CD4-positive, CD25-positive, alpha-beta regulatory T cell (primary cell): ENCODE measurements around the gene MLLT3. TPM values are rescaled to one million over a fixed set of nuclear protein-coding genes. Genes with fewer than 3 reads are reported as not detected.

Experiments used
- ATAC-seq, 2 donors: fragments of 150-1000 bp; cut with Tn5 transposase; one replicate each; pipeline ENCODE4 v1.10.0; 2021; ENCODE audit warnings: low read depth in 2 of 2, moderate number of reproducible peaks in 2 of 2, moderate library complexity in 1 of 2
- DNase-seq, 3 donors: peaks; one replicate each; pipeline versions ENCODE4 v3.0.0 to v3.0.0-alpha.2; 2012 to 2022; ENCODE audit warnings: mixed read lengths in 1 of 3
- H3K27ac ChIP-seq: one replicate; pipeline ENCODE4 v1.7.0; 2013; ENCODE audit warnings: mild to moderate bottlenecking, low read length; ENCODE audit not compliant: insufficient read depth, poor library complexity, severe bottlenecking
- H3K27me3 ChIP-seq: one replicate; pipeline ENCODE4 v1.7.0; 2013; ENCODE audit warnings: low read length; ENCODE audit not compliant: control insufficient read depth, insufficient read depth
- H3K36me3 ChIP-seq: one replicate; pipeline ENCODE4 v1.7.0; 2013; ENCODE audit warnings: mild to moderate bottlenecking, low read length, moderate library complexity; ENCODE audit not compliant: control insufficient read depth, insufficient read depth
- H3K4me1 ChIP-seq: 2 replicates; pipeline ENCODE4 v1.7.0; 2013; ENCODE audit warnings: mild to moderate bottlenecking, low read length; ENCODE audit not compliant: insufficient read depth, control insufficient read depth, poor library complexity, severe bottlenecking
- H3K4me3 ChIP-seq: one replicate; pipeline ENCODE4 v1.7.0; 2013; ENCODE audit warnings: low read depth, mild to moderate bottlenecking, low read length, moderate library complexity
- H3K9me3 ChIP-seq, 2 experiments: 1 replicate in 1 of 2; 2 replicates in 1 of 2; pipeline ENCODE4 v1.7.0; 2013; ENCODE audit warnings: low read length in 2 of 2, mild to moderate bottlenecking in 1 of 2, moderate library complexity in 1 of 2; ENCODE audit not compliant: control insufficient read depth in 2 of 2
- H3K27ac Mint-ChIP-seq, 3 donors: one replicate each; pipeline ENCODE4 v1.8.0; 2020 to 2022; ENCODE audit warnings: mild to moderate bottlenecking in 3 of 3, mixed read lengths in 3 of 3, moderate library complexity in 2 of 3
- H3K27me3 Mint-ChIP-seq: one replicate; pipeline ENCODE4 v1.8.0; 2022; ENCODE audit warnings: mild to moderate bottlenecking, mixed read lengths
- H3K36me3 Mint-ChIP-seq: one replicate; pipeline ENCODE4 v1.8.0; 2020; ENCODE audit warnings: mixed read lengths
- H3K4me1 Mint-ChIP-seq, 4 donors: one replicate each; pipeline ENCODE4 v1.8.0; 2020 to 2022; ENCODE audit warnings: mixed read lengths in 4 of 4, mild to moderate bottlenecking in 1 of 4
- H3K4me3 Mint-ChIP-seq, 4 donors: one replicate each; pipeline ENCODE4 v1.8.0; 2020 to 2022; ENCODE audit warnings: mild to moderate bottlenecking in 4 of 4, mixed read lengths in 4 of 4, moderate library complexity in 3 of 4
- H3K9me3 Mint-ChIP-seq, 7 donors: one replicate each; pipeline ENCODE4 v1.8.0; 2020 to 2022; ENCODE audit warnings: mixed read lengths in 7 of 7, mild to moderate bottlenecking in 3 of 7, moderate library complexity in 2 of 7
- polyA plus RNA-seq, 4 donors: library from polyadenylated mRNA; unstranded; fragments of 300-500 nt; fragmentation: Illumina TruSeq; gene quantifications; one replicate each; pipeline ENCODE4 v1.2.3, GENCODE V29; 2021
- total RNA-seq: library from RNA; stranded (reverse); gene quantifications from one replicate; pipeline ENCODE4 v1.2.3, GENCODE V29; 2022

MLLT3 gene
- total RNA-seq (63.2 TPM), polyA plus RNA-seq (10 to 100 TPM; 37.6 to 51.8 (median 48.5) TPM)

DNA sequence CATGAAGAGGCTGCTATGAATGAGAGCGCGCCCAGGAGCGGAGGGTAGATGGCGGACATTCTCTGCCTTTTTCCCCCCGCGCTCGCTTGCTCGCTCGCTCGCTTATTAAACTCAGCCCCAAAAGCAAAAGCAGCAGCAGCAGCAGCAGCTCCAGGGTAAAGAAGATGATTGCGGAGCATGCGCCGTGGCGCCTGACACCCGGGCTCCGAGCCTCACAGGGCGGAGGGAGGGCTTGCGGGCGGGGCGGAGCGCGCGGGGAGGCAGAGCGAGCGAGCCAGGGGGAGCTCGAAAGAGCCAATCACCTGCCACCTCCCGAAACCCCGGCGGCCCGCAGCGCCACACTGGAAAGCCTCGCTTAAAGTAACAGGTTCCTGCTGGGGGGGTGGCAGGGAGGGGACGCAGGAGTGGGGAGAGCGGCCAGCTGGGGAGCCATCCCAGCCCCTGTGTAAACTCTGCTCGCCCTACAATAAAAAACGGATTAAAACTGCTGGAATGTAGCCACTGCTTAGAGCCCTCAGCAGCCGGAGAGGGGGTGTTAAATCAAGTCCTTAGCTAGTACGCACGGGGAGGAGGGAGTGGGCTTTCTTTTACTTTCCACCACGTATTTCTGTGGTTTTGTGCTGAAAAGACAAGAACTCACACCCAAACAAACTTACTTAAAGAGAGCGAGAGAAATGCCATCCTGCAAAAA, at the start of gene MLLT3:
Gene MLLT3, minus strand, starts transcription at position 170 of the 691 bp plus-strand sequence.
- Mint-ChIP-seq H3K27ac (peak within 1 kb of the TSS; percentile 94 to 100 (median 99)), H3K4me3 (peak within 1 kb of the TSS; percentile 90 to 99 (median 98))

DNA sequence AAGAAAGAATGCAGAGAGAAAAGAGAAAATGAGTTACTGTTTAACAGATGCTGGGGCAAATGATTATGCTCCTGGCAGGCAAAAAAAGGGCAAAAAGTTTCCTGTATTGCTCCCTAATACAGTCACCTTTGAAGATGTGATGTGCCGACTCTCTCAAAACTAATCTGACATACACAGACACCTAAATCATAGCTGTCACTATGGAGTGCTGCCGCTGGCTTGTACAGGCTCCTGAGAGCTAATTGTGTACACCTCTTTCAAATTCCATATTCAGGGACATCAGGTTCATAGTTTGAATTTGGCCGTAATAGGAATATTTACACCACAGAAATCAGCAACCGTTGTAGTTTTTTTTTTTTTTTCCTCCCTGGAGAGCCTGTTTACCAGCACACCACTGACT, 49.3 kb upstream of the MLLT3 start:
- H3K4me3 ChIP-seq = no peak overlapping the region
- Mint-ChIP-seq H3K9me3 (peaks cover 0 to 2% (median 0%) of the 10 kb centered on the region in 7 donors), H3K27ac (no peak overlapping the region), H3K27me3 (peaks cover 9% of the 10 kb centered on the region), H3K4me1 (no peaks in the 10 kb centered on the region), H3K36me3 (peaks cover 4% of the 10 kb centered on the region), H3K4me3 (no peak overlapping the region)
- ATAC-seq = no peak
- H3K36me3 ChIP-seq = peaks cover 2% of the 10 kb centered on the region
- H3K9me3 ChIP-seq = no peaks in the 10 kb centered on the region
- no peaks in the 10 kb centered on the region for H3K27me3 ChIP-seq
- no peak for DNase-seq
- H3K27ac ChIP-seq = no peak overlapping the region
- no peaks in the 10 kb centered on the region for H3K4me1 ChIP-seq

More for the DNA sequence above, at the start of gene MLLT3:
- Histone ChIP-seq H3K27ac (peak within 1 kb of the TSS; percentile 87), H3K9me3 (no peaks in the 10 kb centered on the region), H3K4me1 (peaks cover 49% of the 10 kb centered on the region), H3K4me3 (peak within 1 kb of the TSS; percentile 98), H3K27me3 (no peaks in the 10 kb centered on the region), H3K36me3 (no peaks in the 10 kb centered on the region)
- peaks cover 4% of the 10 kb centered on the region for H3K36me3 Mint-ChIP-seq
- H3K9me3 Mint-ChIP-seq = peaks cover 0 to 5% (median 0%) of the 10 kb centered on the region in 7 donors
- peaks cover 19% of the 10 kb centered on the region for H3K27me3 Mint-ChIP-seq
- H3K4me1 Mint-ChIP-seq = peaks cover 20 to 49% (median 37%) of the 10 kb centered on the region in 4 donors
- DNase-seq = peak; percentile 95 to 98 (median 97)
- ATAC-seq = peak; percentile 77 to 81

DNA sequence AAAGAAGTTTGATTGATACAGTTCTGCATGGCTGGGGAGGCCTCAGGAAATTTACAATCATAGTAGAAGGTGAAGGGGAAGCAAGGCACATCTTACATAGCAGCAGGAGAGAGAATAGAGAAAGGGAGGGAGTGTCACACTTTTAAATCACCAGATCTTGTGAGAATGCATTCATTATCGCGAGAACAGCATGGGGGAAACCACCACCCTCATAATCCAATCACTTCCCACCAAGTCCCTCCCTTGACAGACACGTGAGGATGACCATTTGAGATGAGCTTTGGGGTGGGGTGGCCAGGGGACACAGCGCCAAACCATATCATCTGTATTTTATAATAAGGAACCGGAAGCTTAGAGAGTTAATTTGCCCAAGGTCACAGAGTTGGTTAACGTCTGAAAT, 48.1 kb upstream of the MLLT3 start:
- Mint-ChIP-seq H3K4me3 (no peak overlapping the region), H3K4me1 (peaks cover 0 to 2% (median 0%) of the 10 kb centered on the region in 4 donors), H3K36me3 (no peaks in the 10 kb centered on the region), H3K27ac (no peak overlapping the region), H3K9me3 (peaks cover 0 to 2% (median 0%) of the 10 kb centered on the region in 7 donors), H3K27me3 (peaks cover 14% of the 10 kb centered on the region)
- Histone ChIP-seq H3K27ac (no peak overlapping the region), H3K4me1 (no peaks in the 10 kb centered on the region), H3K36me3 (peaks cover 2% of the 10 kb centered on the region), H3K4me3 (no peak overlapping the region), H3K27me3 (no peaks in the 10 kb centered on the region), H3K9me3 (no peaks in the 10 kb centered on the region)
- ATAC-seq = no peak
- DNase-seq = no peak

DNA sequence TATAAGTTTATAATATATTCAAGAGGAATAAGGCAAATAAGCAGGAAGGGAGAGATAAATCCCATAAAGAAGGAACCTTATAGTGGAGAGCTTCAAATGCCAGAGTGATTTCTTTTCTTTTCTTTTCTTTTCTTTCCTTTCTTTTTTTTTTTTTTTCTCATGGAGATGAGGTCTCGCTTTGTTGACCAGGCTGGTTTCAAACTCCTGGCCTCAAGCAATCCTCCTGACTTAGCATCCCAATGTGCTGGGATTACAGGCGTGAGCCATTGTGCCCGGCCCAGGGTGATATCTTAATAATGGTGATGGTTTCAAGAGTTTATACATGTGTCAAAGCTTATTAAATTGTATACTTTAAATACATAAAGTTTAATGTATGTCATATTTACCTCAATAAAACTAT, 42.2 kb upstream of the MLLT3 start:
- Mint-ChIP-seq H3K9me3 (peaks cover 0 to 2% (median 0%) of the 10 kb centered on the region in 7 donors), H3K36me3 (no peaks in the 10 kb centered on the region), H3K27ac (no peak overlapping the region), H3K4me3 (no peak overlapping the region), H3K27me3 (peaks cover 10% of the 10 kb centered on the region), H3K4me1 (peaks cover 0 to 5% (median under 1%) of the 10 kb centered on the region in 4 donors)
- no peak for ATAC-seq
- Histone ChIP-seq H3K4me1 (peaks cover 11% of the 10 kb centered on the region), H3K9me3 (no peaks in the 10 kb centered on the region), H3K36me3 (no peaks in the 10 kb centered on the region), H3K4me3 (no peak overlapping the region), H3K27me3 (no peaks in the 10 kb centered on the region), H3K27ac (no peak overlapping the region)
- no peak for DNase-seq

DNA sequence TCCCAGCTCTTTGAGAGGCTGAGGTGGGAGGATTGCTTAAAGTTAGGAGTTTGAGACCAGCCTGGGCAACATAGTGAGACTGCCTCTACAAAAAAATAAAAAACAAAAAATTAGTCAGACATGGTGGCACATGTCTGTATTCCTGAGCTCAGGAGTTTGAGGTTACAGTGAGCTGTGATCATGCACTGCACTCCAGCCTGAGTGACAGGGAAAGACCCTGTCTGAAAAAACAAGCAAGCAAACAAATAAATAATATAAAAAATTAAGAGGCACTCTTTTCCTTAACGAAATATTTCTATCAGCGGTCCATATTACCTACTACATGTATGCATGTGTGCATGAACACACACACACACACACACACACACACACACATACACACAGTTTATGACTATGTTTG, 40.8 kb upstream of the MLLT3 start:
- Mint-ChIP-seq H3K4me1 (peaks cover 0 to 5% (median under 1%) of the 10 kb centered on the region in 4 donors), H3K9me3 (peaks cover 0 to 2% (median 0%) of the 10 kb centered on the region in 7 donors), H3K36me3 (no peaks in the 10 kb centered on the region), H3K4me3 (no peak overlapping the region), H3K27me3 (peaks cover 10% of the 10 kb centered on the region), H3K27ac (peak overlapping the region in 1 of 3 donors; percentile 16)
- Histone ChIP-seq H3K27me3 (no peaks in the 10 kb centered on the region), H3K36me3 (no peaks in the 10 kb centered on the region), H3K4me3 (no peak overlapping the region), H3K9me3 (no peaks in the 10 kb centered on the region), H3K4me1 (peaks cover 13% of the 10 kb centered on the region), H3K27ac (no peak overlapping the region)
- no peak for DNase-seq
- ATAC-seq = no peak

DNA sequence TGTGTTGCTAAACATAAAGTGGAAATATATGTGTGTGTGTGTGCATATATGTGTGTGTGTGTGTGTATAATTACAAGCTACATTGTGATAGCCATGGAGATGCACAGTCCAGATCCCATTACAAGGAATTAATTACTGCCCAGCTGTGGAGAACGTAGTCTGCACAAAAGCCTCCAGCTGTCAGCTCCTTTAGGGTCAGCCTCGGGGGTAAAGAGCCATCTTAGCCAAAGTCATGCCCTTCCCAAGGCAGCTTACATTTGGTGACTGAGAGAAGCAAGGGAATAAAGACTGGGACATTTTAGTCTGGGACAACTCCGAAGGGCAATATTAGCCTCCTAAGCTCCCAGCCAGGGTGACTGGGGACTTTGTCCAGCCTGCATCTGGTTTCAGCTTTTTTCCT, 39.9 kb upstream of the MLLT3 start:
- no peaks in the 10 kb centered on the region for H3K9me3 Mint-ChIP-seq
- H3K27ac ChIP-seq = no peak overlapping the region
- H3K27me3 ChIP-seq = no peaks in the 10 kb centered on the region
- peaks cover 13% of the 10 kb centered on the region for H3K4me1 ChIP-seq
- peak overlapping the region; percentile 2 for H3K4me3 ChIP-seq
- H3K4me1 Mint-ChIP-seq = peaks cover 0 to 5% (median under 1%) of the 10 kb centered on the region in 4 donors
- ATAC-seq = no peak
- H3K36me3 Mint-ChIP-seq = no peaks in the 10 kb centered on the region
- no peak overlapping the region for H3K27ac Mint-ChIP-seq
- H3K36me3 ChIP-seq = no peaks in the 10 kb centered on the region
- DNase-seq = no peak
- H3K27me3 Mint-ChIP-seq = peaks cover 10% of the 10 kb centered on the region
- H3K9me3 ChIP-seq = no peaks in the 10 kb centered on the region
- no peak overlapping the region for H3K4me3 Mint-ChIP-seq

DNA sequence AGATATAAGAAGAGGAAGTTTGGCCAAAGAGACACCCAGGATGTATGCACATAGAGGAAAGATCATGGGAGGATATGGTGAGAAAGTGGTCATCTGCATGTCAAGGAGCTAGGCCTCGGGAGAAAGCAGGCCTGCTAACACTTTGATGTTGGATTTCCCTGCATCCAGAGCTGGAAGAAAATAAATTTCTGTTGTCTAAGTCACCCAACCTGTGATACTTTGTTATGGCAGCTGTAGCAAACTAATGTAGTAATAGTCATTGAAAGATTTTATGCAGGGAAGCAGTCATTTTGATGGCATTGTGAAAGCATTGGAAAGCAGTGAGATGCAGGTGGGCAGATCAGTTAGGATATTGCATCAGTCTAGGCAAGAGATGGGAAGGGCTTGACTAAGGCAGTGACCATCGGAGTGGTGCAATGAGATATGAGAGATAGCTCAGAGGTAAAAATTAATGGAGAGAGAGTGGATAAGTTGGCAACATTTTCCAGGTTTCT, 37.2 kb upstream of the MLLT3 start:
- H3K9me3 ChIP-seq = no peaks in the 10 kb centered on the region
- no peak for DNase-seq
- Mint-ChIP-seq H3K9me3 (peaks cover 0 to 1% (median 0%) of the 10 kb centered on the region in 7 donors), H3K27me3 (peaks cover 4% of the 10 kb centered on the region), H3K4me1 (peaks cover 0 to 8% (median 2%) of the 10 kb centered on the region in 4 donors), H3K27ac (no peak overlapping the region), H3K4me3 (no peak overlapping the region), H3K36me3 (no peaks in the 10 kb centered on the region)
- H3K36me3 ChIP-seq = no peaks in the 10 kb centered on the region
- H3K4me1 ChIP-seq = peaks cover 13% of the 10 kb centered on the region
- no peak for ATAC-seq
- H3K27ac ChIP-seq = no peak overlapping the region
- peak overlapping the region; percentile 79 for H3K4me3 ChIP-seq
- H3K27me3 ChIP-seq = no peaks in the 10 kb centered on the region
